ENCODE data around the gene C1QTNF8.

DNA sequence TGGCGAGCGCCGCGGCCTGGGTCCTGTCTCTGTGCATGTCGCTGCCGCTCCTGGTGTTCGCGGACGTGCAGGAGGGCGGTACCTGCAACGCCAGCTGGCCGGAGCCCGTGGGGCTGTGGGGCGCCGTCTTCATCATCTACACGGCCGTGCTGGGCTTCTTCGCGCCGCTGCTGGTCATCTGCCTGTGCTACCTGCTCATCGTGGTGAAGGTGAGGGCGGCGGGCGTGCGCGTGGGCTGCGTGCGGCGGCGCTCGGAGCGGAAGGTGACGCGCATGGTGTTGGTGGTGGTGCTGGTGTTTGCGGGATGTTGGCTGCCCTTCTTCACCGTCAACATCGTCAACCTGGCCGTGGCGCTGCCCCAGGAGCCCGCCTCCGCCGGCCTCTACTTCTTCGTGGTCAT is 16.7 kb downstream of the C1QTNF8 start:
- TF ChIP-seq, protein P1, sequence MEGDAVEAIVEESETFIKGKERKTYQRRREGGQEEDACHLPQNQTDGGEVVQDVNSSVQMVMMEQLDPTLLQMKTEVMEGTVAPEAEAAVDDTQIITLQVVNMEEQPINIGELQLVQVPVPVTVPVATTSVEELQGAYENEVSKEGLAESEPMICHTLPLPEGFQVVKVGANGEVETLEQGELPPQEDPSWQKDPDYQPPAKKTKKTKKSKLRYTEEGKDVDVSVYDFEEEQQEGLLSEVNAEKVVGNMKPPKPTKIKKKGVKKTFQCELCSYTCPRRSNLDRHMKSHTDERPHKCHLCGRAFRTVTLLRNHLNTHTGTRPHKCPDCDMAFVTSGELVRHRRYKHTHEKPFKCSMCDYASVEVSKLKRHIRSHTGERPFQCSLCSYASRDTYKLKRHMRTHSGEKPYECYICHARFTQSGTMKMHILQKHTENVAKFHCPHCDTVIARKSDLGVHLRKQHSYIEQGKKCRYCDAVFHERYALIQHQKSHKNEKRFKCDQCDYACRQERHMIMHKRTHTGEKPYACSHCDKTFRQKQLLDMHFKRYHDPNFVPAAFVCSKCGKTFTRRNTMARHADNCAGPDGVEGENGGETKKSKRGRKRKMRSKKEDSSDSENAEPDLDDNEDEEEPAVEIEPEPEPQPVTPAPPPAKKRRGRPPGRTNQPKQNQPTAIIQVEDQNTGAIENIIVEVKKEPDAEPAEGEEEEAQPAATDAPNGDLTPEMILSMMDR (IDR thresholded peaks at IDR 0.05) = no peak
- TF ChIP-seq RNF2 (IDR thresholded peaks at IDR 0.05; ENCODE audit: borderline replicate concordance, low read depth) (no peak), CEBPB (IDR thresholded peaks at IDR 0.05) (no peak)

Data from A549 (cell line).